Right kidney (tissue), 1 donor: ENCODE measurements around the gene PAGR1.
A peak's percentile ranks its signal among the peaks of the same experiment; 100 is the strongest.
"Not testable (repeated sequence)": the region's sequence is repeated elsewhere in the genome, so short reads cannot be mapped to it uniquely, and the experiment has no call there.

Experiments used
- DNase-seq: peaks from one replicate; pipeline ENCODE4 v3.0.0-alpha.2; 2016

PAGR1 gene

DNA sequence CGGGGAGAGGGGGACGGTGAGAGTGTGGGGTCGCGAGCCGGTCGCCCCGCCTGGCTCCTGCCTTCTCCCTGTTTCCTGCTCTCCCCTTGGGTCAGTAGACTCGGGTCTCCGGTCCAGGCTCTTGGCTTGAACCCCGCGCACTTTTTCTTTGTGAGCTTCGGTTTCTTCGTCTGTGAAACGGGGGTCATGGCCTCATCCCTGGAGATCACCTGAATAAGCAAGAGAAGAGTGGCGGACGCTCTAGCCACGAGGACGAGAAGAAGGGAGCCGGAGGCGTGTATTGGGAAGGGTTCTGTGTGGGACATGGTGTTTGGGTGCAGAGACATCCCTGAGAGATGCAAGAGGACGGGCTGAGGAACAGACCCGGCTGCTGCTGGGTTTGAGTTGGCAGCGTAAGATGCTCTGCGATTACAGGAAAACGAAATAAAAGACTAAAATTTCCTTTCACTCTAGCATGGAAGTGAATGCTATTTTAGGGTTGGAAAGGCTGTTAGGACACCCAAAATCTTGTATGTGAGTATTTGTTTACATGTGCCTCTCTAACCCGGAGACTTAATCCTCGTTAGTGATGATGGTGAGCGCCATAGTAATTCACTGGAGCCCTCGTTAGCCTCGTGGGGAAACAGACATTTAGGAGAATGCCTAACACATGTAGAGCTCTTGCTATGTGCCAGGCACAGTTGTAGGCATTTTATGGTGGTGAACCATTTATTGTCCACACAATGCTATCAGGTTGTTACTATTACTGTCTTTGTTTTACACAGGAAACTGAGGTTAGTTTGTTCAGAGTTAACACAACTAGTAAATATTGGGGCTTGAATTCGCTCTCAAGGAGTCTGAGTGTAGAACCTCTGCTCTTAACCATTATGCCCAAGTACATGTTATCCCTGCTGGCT lies 24.8 kb upstream of the PAGR1 start:
- no peak for DNase-seq

DNA sequence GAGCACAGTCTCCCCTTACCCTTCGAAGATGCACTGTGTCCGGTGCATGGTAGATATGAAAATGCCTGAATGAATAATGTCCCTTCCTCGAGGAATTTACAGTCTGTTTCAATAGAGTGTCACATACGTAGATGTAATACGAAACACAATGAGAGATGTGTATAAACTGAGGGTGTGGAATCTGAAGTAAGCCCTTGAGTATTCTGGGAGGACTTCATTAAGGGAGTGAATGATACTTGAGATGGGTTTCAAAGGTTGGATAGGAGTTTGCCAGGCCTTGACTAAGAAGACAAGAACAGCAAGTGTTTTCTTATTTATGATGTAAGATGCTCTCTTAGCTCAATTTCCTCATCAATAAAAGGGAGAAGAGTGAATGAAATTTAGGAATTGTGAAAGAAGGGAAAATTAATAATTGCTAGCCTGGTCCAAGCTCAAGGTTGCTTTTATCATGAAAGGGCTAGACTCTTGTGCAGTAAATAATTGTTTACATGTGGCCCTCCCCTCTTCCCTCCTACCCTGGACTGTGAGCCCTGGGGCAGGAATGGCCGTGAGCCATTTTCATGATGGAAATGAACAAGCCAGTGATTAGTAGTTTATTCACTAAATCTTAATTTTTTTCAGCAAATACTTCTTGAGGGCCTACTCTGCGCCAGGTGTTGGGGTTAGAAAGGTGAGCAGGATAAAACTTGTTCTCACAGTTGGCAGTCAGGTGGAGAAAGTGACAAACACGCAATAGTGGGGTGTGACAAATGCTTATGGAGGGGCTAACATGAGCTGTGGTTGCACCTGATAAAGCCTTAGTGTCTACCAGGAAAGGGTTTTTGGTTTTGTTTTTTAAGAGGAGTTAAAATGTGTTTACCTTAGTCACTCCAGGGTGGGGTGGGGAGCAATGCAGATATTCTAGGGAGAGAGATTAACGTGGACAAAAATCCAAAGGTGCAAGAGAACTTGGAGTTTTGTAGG lies 23.8 kb upstream of the PAGR1 start:
- no peak for DNase-seq

DNA sequence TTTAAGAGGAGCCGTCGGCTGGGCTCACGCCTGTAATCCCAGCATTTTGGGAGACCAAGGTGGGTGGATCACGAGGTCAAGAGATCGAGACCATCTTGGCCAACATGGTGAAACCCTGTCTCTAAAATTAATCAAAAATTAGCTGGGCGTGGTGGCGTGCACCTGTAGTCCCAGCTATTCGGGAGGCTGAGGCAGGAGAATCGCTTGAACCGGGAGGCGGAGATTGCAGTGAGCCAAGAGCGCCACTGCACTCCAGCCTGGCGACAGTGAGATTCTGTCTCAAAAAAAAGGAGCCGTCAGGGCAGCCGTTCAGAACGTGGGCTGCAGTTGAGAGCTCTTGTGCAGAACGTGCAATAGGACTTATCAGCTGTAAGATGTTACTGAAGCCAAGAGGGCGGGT lies 22.8 kb upstream of the PAGR1 start:
- not testable (repeated sequence) for DNase-seq

DNA sequence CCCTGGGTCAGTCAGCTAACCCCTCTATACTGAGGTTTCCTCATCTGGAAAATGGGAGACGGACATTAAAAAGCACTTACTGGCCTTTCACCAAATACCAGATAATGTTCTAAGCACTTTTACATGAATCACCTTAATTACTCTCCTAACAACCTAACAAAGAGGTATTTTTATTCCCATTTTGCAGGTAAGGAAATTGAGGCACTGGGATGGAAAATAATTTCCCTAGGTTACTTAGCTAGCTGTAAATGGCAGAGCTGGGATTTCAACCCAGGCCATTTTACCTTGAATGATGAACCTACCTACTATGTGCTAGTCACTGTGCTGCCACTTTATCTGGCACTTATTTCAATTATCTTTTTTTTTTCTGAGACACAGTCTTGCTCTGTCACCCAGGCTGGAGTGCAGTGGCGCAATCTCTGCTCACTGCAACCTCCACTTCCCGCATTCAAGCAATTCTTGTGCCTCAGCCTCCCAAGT lies 21.7 kb upstream of the PAGR1 start:
- DNase-seq, result no peak

DNA sequence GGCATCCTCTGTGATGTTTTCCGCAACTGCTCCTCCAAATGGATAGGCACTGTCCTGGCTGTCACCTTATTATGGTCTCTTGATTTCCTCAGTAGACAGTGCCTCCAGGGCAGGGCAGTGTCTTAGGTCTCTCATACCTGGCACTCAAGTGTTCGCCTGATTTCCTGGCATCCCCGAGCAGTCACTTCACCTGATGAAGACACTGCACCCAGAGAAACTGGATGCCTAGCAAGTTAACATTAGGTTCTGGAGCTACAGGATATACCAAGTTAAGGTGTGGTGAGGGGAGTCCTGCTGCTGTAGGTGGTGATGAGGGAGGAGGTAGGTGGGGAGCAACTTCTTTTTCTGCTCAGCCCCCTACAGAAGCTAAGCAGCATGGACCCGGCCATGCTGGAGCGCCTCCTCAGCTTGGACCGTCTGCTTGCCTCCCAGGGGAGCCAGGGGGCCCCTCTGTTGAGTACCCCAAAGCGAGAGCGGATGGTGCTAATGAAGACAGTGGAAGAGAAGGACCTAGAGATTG lies 13.5 kb upstream of the PAGR1 start:
- no peak for DNase-seq

DNA sequence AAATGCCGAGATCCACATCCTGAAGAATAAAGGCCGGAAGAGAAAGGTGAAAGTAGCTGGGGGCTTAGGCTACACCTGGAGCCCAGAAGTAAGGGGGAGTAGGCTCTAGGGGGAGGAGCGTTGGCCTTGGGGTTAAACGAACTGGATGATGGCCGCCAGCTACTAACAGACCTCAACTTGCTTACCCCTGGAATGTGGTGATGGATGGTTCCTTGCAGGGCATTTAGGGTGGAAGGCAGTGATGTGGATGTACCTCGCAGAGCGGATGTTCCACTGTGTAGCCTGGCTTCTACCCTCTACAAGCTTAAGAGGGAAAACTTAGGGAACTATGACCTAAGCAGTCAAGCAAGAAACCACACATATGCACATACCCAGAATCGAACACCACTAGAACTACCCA lies 11.9 kb upstream of the PAGR1 start:
- no peak for DNase-seq

DNA sequence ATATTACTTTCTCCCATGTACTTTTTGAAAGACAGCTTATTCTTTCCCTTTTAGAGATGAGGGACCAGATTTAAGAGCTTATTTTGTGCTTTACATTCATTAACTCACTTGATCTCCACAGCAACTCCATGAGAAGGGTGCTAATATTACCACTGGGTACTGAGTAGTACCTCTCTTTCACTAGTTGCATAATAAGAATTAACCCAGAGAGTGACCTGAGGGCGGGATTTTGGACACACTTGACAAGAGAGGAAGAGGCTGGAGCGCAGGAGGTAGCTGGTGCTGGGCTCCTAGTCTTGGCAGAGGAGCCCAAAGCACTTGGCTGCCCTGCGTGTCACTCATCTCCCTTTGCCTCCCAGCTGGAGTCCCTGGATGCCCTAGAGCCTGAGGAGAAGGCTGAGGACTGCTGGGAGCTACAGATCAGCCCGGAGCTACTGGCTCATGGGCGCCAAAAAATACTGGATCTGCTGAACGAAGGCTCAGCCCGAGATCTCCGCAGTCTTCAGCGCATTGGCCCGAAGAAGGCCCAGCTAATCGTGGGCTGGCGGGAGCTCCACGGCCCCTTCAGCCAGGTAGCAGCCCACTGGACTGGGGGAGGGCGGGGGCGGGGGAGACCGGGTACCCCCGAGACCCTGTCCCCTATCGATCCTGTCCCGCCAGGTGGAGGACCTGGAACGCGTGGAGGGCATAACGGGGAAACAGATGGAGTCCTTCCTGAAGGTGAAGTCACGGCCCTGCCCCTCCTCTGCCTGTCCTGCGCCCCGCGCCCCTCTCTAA lies 11.3 kb upstream of the PAGR1 start:
- DNase-seq, result no peak

DNA sequence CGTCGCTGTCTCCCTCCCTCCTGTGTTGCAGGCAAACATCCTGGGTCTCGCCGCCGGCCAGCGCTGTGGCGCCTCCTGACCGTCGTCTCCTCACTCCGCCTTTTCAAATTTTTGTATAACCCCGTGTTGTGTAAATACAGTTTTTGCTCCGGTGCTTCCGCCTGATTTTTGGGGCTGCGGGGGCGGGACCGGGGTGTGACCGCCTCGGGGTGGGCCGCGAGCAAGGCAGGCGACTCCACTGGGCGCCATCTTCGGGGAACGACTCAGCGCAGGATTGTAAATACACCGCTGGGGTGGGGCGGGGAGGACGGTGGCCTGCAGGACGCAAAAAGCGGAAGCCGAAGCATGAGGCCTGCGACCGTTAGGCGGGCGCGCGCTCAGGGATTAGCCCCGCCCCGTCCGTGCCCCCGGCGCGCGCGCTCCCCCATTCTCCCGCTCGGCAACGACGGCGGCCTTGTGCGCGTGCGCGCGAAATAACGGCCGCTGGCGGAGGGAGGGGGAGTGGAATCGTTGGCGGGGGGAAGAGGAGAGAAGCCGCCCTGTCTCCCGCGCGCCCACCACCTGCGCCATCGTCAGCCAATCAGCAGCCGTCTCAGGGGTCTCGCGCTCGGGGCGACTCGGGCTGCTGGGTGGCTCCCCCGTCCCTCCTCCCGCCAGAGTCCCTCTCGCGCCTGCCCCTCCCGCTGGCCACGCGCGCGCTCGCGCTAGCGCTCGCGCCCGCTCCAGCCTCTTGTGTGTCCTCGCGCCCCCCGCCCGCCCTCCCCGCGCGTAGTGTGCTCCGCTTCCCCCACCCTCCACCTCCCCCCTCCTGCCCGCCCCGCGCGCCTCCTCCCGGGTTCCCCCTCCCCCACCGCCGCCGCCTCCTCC lies 10.5 kb upstream of the PAGR1 start:
- peak; percentile 99 for DNase-seq

DNA sequence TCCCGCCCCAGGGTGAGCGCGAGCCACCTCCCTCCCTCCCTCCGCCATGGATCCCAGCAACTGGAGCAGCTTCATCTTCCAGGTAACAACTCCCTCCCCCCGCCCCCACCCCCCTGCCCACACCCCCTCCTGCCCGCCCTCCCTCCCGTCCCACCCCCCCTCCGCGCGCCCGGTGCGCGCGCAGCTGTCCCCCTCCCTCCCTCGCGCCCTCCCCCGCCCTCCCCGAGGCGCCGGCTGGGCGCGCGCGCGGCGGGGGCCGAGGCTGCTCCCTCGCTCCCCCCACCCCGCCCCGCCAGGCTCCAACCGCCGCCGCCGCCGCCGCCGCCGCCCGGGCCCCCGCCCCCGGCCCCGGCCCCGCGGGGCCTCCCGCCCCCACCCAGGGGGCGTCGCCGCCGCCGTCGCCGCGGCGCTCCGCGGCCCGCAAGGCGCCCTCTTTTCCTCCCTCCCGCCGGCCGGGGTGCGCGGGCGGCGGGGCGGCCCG lies 9.8 kb upstream of the PAGR1 start, which contains the start of gene MAZ:
TSS of gene MAZ (plus strand) at position 431 of the 481 bp plus-strand sequence. CDS start 173 bp downstream, outside the sequence.
- no peak for DNase-seq

DNA sequence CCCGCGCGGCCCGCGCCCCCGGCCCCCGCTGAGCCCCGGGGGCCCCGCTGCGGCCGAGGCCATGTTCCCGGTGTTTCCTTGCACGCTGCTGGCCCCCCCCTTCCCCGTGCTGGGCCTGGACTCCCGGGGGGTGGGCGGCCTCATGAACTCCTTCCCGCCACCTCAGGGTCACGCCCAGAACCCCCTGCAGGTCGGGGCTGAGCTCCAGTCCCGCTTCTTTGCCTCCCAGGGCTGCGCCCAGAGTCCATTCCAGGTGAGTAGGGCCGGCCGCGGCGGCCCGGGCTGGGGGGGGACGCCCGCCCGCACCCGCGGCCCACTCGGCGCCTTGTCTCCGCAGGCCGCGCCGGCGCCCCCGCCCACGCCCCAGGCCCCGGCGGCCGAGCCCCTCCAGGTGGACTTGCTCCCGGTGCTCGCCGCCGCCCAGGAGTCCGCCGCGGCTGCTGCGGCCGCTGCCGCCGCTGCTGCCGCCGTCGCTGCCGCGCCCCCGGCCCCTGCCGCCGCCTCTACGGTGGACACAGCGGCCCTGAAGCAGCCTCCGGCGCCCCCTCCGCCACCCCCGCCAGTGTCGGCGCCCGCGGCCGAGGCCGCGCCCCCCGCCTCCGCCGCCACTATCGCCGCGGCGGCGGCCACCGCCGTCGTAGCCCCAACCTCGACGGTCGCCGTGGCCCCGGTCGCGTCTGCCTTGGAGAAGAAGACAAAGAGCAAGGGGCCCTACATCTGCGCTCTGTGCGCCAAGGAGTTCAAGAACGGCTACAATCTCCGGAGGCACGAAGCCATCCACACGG lies 9.1 kb upstream of the PAGR1 start:
- DNase-seq, result peak; percentile 73

DNA sequence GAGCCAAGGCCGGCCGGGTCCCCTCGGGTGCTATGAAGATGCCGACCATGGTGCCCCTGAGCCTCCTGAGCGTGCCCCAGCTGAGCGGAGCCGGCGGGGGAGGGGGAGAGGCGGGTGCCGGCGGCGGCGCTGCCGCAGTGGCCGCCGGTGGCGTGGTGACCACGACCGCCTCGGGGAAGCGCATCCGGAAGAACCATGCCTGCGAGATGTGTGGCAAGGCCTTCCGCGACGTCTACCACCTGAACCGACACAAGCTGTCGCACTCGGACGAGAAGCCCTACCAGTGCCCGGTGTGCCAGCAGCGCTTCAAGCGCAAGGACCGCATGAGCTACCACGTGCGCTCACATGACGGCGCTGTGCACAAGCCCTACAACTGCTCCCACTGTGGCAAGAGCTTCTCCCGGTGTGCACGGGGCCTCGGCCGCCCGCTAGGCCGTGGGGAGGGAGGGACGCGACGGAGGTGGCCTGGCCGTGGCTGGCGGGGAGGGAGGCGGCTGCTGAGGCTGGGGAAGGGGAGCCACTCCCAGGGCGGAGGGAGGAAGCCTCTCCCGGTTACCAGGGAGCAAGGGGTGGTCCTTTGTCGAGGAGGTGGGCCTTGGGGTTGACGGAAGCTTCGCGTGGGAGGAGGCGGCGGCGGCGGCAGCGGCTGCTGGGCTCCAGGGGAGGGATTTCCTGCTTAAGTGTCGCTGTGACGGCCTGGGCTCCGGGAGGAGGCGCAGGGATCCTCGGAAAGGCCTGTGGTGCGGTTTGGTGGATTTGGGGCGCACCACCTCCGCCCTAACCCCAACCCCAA lies 8.3 kb upstream of the PAGR1 start:
- peak; percentile 91 for DNase-seq

DNA sequence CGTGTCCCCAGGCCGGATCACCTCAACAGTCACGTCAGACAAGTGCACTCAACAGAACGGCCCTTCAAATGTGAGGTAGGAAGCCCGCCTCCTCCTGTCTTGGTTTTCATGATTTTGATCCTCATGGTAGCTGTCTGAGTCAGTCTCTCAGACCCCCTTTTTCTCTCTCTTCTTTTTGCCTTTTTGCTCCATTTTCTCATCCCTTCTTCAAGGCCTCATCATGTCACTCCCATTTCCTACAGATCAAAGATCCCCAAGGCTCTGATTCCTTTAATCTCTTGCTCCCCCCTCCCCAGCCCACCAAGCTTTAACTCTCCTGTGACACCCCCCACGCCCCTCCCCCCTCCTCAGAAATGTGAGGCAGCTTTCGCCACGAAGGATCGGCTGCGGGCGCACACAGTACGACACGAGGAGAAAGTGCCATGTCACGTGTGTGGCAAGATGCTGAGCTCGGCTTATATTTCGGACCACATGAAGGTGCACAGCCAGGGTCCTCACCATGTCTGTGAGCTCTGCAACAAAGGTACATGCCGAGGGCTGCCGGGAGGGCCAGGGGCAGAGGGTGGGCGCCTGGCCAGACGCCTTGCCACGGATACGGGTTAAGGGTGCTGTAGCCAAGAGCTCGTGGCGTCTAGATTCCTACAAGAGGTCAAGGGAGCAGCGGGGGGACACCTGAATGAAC lies 7.6 kb upstream of the PAGR1 start:
- no peak for DNase-seq

DNA sequence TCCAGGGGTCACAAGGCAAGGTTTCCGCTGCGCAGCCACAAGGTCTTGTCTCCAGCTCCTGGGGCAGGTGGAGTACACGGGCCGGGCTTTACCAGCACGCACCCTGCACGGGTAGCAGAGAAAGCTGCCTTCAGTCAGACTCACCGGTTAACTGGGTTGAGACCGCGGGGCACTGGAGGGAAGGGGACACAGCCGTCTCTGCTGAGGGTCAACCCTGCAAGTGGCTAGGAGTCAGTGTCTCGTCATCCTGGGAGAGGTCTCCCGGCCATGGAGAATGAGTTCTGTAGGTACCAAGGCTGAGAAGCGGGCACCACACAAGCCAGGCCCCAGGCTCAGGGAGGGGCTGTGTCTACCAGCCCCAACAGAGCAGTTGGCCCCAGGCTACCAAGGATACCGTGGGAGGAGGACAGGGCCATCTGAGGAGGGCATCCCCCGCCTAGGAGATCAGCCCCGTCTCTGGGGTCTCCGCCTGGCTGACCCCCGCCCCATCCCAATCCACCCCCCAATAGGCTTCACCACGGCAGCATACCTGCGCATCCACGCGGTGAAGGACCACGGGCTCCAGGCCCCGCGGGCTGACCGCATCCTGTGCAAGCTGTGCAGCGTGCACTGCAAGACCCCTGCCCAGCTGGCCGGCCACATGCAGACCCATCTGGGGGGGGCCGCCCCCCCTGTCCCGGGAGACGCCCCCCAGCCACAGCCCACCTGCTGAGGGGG lies 6.8 kb upstream of the PAGR1 start:
- no peak for DNase-seq

DNA sequence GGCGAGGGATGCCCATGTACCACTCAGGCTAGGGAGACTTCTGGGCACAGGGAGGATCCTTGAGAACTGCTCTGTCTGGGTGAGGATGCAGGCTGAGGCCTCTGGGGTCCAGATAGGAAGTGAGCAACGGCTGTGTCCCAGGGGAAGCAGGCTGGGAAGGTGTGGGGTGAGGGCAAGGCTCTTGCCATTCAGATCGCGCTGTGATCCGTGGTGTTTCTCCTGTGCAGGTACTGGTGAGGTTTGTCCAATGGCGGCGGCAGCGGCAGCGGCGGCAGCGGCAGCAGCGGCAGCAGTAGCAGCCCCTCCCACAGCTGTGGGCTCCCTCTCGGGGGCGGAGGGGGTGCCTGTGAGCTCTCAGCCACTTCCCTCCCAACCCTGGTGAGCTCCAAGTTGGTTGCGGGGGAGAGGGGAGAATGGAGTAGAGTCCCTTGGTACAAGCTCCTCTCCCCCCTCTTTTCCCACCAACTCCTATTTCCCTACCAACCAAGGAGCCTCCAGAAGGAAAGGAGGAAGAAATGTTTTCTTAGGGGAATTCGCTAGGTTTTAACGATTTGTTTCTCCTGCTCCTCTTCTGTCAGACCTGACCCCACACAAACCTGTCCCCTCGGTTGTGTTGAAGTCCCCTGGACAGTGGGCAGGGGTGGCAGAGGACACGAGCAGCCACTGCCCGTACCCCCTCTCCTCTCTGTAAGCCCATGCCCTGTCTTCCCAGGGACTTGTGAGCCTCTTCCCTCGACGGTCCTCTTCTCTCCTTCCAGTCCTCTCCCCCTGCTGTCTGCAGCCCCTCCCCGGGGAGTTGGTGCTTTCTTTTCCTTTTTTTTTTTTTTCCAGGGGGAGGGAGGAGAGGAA lies 5.9 kb upstream of the PAGR1 start:
- peak; percentile 49 for DNase-seq

DNA sequence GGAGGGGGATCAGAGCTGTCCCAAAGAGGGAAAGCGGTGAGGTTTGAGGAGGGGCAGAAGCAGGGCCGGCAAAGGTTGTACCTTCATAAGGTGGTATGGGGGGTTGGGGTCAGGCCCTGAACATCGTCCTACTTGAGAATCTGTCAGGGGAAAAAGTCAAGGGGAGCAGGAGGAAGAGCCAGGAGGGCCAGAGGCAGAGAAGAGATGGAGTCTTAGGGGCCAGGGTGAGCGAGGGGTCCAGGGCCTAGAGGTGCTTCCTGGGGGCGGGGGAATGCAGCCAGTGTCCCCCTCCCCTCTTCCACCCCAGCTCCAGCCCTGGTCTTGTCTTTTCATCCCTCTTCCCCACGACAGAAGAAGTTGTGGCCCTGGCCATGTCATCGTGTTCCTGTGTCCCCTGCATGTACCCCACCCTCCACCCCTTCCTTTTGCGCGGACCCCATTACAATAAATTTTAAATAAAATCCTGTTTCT lies 5.2 kb upstream of the PAGR1 start:
- no peak for DNase-seq

DNA sequence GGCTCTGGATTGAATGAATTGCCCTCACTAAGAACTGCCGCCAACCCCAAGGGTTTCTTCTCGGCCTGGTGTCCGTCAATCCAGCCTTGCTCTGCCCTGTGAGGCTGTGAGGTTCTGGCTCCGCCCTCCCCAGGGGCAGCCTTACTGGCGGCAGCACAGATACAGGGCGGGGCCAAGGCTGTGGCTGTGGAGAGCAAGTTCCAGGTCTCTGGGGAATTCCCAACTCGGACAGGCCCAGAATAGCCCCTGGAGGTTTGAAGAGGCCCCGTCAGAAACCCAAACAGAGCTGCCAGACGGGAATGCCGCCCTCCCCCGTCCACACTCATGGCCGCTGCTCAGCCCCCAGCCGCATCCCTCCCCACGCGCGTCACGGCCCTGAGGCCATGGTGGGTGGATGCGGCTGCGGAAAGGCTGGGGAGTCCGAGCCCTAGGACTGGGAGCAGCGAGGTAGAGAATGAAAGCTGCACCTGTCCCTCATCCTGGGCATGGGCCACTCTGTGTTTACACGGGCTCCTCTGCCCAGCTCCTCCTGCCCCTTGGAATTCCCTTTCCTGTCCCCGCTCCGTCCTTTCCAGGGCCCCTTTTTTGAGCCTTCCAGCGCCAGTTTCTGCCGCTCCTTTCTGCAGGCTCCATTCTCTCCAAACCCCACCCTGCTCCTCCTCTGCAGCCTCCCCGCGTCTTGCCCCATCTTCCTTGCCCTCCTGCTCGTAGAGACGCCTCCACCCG lies 4.6 kb upstream of the PAGR1 start:
- DNase-seq, result peak; percentile 83
